SU-DHL-6 (cell line): ENCODE measurements around the gene DDX51.

Experiments used
- CTCF ChIP-seq: fragments of 200-600 bp; sonication (generic); IDR thresholded peaks from one replicate; pipeline ENCODE4 v1.5.1; 2017; ENCODE audit warnings: antibody characterized with exemption, mild to moderate bottlenecking, low read length, moderate library complexity; ENCODE audit not compliant: insufficient read depth, poor library complexity, severe bottlenecking
- EZH2phosphoT487 ChIP-seq: fragments of 200-600 bp; sonication (generic), shearing (Covaris generic); conservative IDR thresholded peaks from 2 replicates; pipeline ENCODE4 v1.6.1; 2018; ENCODE audit warnings: mild to moderate bottlenecking, antibody characterized with exemption, low read length, moderate library complexity, mixed read lengths

GRCh38 chr12:132102297-132102696, 41.8 kb downstream of the DDX51 start:
- TF ChIP-seq EZH2phosphoT487 (no peak), CTCF (no peak)
